GM18867 (cell line): ENCODE measurements around the gene CFTR.
A peak's percentile ranks its signal among the peaks of the same experiment; 100 is the strongest.
"Not testable (repeated sequence)": the region's sequence is repeated elsewhere in the genome, so short reads cannot be mapped to it uniquely, and the experiment has no call there.

ENCODE experiments used
- ATAC-seq: cut with Tn5 transposase; IDR thresholded peaks from one replicate; pipeline ENCODE4 v1.9.1; 2021; ENCODE audit warnings: mild to moderate bottlenecking, moderate library complexity; ENCODE audit not compliant: unreplicated experiment

CFTR gene

DNA sequence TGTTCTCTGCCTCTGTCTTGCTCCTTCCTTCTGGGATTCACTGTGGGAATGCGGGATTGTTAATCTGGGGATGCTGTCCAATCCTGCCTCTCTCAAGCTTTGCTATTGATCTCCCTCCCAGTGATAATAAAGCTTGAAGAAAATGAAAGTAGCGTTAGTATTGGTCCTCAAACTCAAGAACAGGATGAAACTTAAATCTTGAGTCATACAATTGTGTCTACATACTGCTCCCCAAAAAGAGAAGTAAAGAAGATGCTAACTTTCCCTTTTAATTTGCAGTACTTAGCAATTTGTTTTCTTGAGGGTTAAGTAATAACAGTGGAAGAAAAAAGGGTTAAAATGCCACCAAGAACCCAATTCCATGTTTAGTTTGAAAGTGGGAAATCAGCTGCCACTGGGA, 13.6 kb downstream of the CFTR start:
- ATAC-seq, result no peak

DNA sequence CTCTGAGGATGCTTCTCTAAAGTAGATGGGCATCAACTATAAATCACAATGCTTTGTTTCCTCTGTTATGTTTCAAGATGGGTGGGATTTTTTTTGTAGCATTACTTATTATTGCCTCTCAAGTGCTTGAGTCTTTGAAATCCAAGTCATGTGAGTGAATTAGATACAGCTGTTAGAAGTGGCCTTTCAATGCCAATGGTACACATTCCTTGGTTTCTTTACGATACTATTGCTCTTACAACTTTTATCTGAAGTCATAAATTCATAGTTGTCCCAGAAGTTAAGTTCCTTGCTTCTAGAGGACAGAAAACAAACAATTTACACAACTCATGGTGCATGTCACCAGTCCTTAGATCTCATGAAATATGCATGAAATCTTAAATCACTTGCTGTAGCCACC, 15.5 kb downstream of the CFTR start:
- no peak for ATAC-seq

- no peak for ATAC-seq
Observed at GRCh38 chr7:117502331-117502730, 22.5 kb downstream of the CFTR start.

GRCh38 chr7:117505238-117505637, 25.4 kb downstream of the CFTR start:
- ATAC-seq, result no peak

DNA sequence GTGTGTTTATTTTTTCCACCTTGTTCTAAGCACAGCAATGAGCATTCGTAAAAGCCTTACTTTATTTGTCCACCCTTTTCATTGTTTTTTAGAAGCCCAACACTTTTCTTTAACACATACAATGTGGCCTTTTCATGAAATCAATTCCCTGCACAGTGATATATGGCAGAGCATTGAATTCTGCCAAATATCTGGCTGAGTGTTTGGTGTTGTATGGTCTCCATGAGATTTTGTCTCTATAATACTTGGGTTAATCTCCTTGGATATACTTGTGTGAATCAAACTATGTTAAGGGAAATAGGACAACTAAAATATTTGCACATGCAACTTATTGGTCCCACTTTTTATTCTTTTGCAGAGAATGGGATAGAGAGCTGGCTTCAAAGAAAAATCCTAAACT, 28.9 kb downstream of the CFTR start:
- no peak for ATAC-seq

DNA sequence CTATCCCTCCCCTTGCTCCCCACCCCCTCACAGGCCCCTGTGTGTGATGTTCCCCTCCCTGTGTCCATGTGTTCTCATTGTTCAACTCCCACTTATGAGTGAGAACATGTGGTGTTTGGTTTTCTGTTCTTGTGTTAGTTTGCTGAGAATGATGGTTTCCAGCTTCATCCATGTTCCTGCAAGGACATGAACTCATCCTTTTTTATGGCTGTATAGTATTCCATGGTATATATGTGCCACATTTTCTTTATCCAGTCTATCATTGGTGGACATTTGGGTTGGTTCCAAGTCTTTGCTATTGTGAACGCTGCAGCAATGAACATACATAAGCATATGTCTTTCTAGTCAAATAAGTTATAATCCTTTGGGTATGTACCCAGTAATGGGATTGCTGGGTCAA, 37.4 kb downstream of the CFTR start:
- ATAC-seq, result not testable (repeated sequence)

DNA sequence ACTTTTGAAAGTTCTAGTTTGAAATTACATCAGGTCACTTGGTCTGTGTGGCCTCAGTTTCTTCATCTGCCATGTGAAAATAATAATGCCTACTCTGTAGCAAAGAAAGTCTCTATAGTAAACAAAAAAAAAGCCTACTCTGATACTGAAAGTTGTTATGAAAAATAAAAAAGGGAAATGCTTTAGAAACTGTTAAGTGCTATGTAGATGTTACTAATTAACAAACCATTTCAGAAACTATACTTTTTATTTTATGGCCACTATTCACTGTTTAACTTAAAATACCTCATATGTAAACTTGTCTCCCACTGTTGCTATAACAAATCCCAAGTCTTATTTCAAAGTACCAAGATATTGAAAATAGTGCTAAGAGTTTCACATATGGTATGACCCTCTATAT, 50.6 kb downstream of the CFTR start:
- ATAC-seq, result no peak

DNA sequence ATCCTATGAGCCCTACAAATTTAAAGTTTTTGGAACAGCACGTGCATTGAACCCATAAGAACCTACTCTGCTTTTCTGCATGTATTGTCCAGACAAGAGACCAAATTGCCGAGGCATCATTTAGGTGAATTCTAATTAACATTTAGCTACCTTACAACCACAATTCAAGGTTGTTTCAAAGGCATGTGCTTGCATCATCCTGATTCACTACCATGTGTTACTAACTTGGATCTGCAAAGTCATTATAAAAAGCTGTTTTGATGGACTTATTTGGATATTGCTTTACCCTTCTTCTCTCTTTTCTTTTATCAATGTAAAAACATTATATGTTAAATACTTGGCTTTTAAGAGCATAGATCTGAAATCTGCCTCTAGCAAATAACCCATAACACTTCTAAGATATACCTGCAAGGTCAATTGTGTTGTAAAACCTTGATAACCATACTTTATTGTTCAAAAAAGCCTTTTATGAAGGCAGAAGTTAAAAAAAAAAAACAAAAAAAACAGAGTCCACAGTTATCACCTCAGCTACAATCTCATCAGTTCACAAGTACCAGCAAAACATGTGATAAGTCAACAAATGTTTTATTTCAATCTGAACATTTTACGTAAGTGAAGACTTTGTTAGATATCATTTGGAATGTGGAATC, 51.9 kb downstream of the CFTR start:
- no peak for ATAC-seq

- ATAC-seq, result no peak
Observed at GRCh38 chr7:117538053-117538452, 58.2 kb downstream of the CFTR start.

GRCh38 chr7:117544061-117544460, 64.2 kb downstream of the CFTR start:
- no peak for ATAC-seq

- ATAC-seq, result no peak
Observed at GRCh38 chr7:117548035-117548434, 68.2 kb downstream of the CFTR start.

DNA sequence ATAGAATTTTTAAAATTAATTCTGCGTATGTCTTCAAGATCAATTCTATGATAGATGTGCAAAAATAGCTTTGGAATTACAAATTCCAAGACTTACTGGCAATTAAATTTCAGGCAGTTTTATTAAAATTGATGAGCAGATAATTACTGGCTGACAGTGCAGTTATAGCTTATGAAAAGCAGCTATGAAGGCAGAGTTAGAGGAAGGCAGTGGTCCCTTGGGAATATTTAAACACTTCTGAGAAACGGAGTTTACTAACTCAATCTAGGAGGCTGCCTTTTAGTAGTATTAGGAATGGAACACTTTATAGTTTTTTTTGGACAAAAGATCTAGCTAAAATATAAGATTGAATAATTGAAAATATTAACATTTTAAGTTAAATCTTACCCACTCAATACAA, 70.8 kb downstream of the CFTR start:
- ATAC-seq, result no peak

DNA sequence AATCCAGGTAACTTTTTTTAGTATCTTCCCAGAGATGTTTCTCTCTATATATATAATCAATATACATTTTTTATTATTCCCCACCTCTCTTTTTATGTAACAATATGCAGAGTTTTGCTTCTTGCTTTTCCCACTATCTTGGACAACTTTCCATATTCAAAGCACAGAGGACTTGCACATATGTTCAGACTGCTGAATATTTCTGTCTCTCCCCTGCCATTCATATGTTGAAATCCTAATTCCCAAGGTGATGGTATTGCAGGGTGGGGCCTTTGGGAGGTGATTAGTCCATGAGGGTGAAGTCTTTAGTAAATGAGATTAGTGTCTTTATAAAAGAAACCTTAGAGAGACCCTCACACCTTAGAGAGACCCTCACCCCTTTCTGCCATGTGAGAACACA, 72.8 kb downstream of the CFTR start:
- ATAC-seq, result no peak

- no peak for ATAC-seq
Observed at GRCh38 chr7:117555260-117555659, 75.4 kb downstream of the CFTR start.

GRCh38 chr7:117559391-117559790, 79.6 kb downstream of the CFTR start:
- no peak for ATAC-seq

DNA sequence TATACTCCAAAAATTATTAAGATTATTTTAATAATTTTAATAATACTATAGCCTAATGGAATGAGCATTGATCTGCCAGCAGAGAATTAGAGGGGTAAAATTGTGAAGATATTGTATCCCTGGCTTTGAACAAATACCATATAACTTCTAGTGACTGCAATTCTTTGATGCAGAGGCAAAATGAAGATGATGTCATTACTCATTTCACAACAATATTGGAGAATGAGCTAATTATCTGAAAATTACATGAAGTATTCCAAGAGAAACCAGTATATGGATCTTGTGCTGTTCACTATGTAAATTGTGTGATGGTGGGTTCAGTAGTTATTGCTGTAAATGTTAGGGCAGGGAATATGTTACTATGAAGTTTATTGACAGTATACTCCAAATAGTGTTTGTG, 80.2 kb downstream of the CFTR start:
- no peak for ATAC-seq

DNA sequence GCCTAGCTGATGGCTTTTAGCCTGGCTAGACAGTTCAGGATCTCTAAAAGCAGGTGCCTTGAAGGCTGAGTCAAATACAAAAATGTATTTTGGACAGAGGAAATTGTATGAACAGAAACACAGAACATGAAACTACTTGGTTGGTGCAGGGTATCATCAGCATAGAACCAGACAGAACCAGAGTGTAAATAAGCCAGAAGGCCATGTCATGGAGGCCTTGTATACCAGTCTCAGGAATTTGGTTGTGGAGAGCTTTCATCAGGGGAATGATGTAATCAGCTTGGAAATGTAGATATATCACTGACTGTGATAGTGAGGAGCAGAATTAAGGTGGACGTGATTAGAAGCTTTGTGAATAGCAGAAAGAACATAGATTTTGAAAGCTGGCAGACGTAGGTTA, 82.9 kb downstream of the CFTR start:
- ATAC-seq, result no peak

GRCh38 chr7:117564080-117564479, 84.3 kb downstream of the CFTR start:
- peak; percentile 91 for ATAC-seq

GRCh38 chr7:117564627-117565026, 84.8 kb downstream of the CFTR start:
- no peak for ATAC-seq

GRCh38 chr7:117565226-117565625, 85.4 kb downstream of the CFTR start:
- ATAC-seq, result no peak

DNA sequence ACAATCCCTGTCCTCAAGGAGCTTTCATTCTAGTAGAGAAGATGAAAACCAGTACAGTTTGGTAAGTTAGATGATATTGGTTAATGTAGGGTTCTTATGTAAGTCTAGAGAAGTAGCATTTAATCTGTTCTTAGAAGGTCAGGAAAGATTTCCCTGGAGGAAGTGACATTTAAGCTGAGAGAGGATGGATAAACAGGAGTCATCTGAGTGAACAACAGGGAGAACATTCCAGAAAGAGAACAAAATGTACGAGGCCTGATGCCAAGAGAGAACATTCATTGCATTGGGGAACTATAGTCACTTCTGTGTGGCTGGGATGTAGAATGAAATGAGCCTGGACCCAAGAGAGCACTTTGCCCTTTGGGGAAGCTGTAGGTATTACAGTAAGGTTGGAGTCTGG, 88.0 kb downstream of the CFTR start:
- ATAC-seq, result no peak

DNA sequence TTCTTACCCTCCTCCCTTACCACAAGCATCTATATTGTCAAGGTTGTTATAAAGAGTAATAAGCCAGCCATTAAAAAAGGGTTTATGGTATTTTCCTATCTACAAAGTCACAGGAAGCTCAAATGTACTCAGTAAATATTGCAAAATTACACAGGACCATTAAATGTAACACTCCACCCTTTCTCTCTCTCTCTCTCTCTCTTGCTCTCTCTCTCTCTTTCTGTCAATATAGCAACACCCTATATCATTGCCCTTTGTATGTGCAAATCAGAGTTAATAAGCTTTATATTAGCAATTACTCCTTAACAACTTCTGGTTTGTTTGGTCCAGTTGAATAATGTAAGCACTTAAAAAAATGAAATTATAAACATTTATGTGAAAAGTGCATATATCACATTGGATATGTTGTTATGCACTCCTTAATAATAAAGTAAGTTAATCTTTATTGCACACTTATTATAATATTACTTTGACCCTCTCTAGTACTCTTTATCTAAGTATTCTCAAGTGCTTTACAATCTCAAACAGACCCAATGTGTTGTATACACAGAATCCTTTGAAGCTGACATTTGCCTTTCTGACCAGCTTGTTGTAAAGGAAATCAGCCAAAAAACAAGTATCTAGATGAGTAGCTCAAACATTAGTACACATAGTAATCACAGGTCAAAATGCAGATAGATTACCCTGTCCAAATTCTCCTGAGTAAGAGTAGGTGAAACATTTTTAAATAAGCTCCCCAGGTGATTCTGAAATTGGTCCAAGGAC, 93.2 kb downstream of the CFTR start:
- no peak for ATAC-seq

- ATAC-seq, result no peak
Observed at GRCh38 chr7:117581424-117581823, 101.6 kb downstream of the CFTR start.
